IPS DF 6.9 (cell line): ENCODE measurements around the gene C16orf74.

Source experiments
- DNase-seq: peaks from one replicate; pipeline ENCODE4 v3.0.0-alpha.2; 2013; ENCODE audit warnings: low read depth, low spot score
- H3K27ac ChIP-seq: one replicate; pipeline ENCODE4 v1.5.1; 2013; ENCODE audit warnings: low read length, control low read depth
- H3K27me3 ChIP-seq: 2 replicates; pipeline ENCODE4 v1.6.1; 2013; ENCODE audit warnings: mild to moderate bottlenecking, low read length; ENCODE audit not compliant: control insufficient read depth, insufficient read depth
- H3K36me3 ChIP-seq: 2 replicates; pipeline ENCODE4 v1.6.1; 2013; ENCODE audit warnings: low read length; ENCODE audit not compliant: control insufficient read depth, insufficient read depth
- H3K4me1 ChIP-seq: 2 replicates; pipeline ENCODE4 v1.6.1; 2013; ENCODE audit warnings: low read length; ENCODE audit not compliant: control insufficient read depth, insufficient read depth
- H3K4me3 ChIP-seq: 2 replicates; pipeline ENCODE4 v1.5.1; 2013; ENCODE audit warnings: mild to moderate bottlenecking, low read length
- H3K9me3 ChIP-seq: 2 replicates; pipeline ENCODE4 v1.6.1; 2013; ENCODE audit warnings: low read length, inconsistent platforms; ENCODE audit not compliant: control insufficient read depth, insufficient read depth
- WGBS: extraction: QIAGEN DNeasy Blood & Tissue Kit; methylation state at CpG from one replicate; pipeline ENCODE4 v1.1.7; 2013; ENCODE audit warnings: mixed read lengths, missing lambda C conversion rate; ENCODE audit not compliant: insufficient read length, insufficient coverage; 5-methylcytosine and 5-hydroxymethylcytosine counted together

C16orf74 gene

GRCh38 chr16:85731179-85731578, 19.7 kb downstream of the C16orf74 start:
- DNase-seq: no peak
- no peak overlapping the region for H3K27ac ChIP-seq
- no CpG with 5 or more reads among the region's 5 CpGs for WGBS
- H3K4me3 ChIP-seq: no peak overlapping the region
- peaks cover 6% of the 10 kb centered on the region for H3K4me1 ChIP-seq
- H3K9me3 ChIP-seq: no peaks in the 10 kb centered on the region
- H3K36me3 ChIP-seq: no peaks in the 10 kb centered on the region
- no peaks in the 10 kb centered on the region for H3K27me3 ChIP-seq

- Histone ChIP-seq H3K4me3 (no peak overlapping the region), H3K36me3 (no peaks in the 10 kb centered on the region; the same call in 1 of the 2 replicates), H3K27ac (no peak overlapping the region), H3K27me3 (no peaks in the 10 kb centered on the region), H3K9me3 (no peaks in the 10 kb centered on the region), H3K4me1 (peaks cover 6% of the 10 kb centered on the region)
- no CpG with 5 or more reads among the region's 5 CpGs for WGBS
- DNase-seq: no peak
Measured at GRCh38 chr16:85730186-85730465, 20.8 kb downstream of the C16orf74 start.

GRCh38 chr16:85729452-85730185, 21.3 kb downstream of the C16orf74 start:
- Histone ChIP-seq H3K36me3 (no peaks in the 10 kb centered on the region; the same call in 1 of the 2 replicates), H3K4me3 (no peak overlapping the region), H3K9me3 (no peaks in the 10 kb centered on the region), H3K27ac (no peak overlapping the region), H3K4me1 (peaks cover 6% of the 10 kb centered on the region), H3K27me3 (no peaks in the 10 kb centered on the region)
- no CpG with 5 or more reads among the region's 16 CpGs for WGBS
- DNase-seq: no peak

GRCh38 chr16:85728879-85729278, 22.0 kb downstream of the C16orf74 start:
- no peak for DNase-seq
- Histone ChIP-seq H3K27me3 (no peaks in the 10 kb centered on the region), H3K36me3 (no peaks in the 10 kb centered on the region; the same call in 1 of the 2 replicates), H3K27ac (no peak overlapping the region), H3K9me3 (no peaks in the 10 kb centered on the region), H3K4me1 (peaks cover 2% of the 10 kb centered on the region; the same call in 1 of the 2 replicates), H3K4me3 (no peak overlapping the region)
- WGBS: no CpG with 5 or more reads among the region's 7 CpGs

GRCh38 chr16:85724936-85725335, 26.0 kb downstream of the C16orf74 start:
- no peak for DNase-seq
- peaks cover 2% of the 10 kb centered on the region; the same call in 1 of the 2 replicates for H3K4me1 ChIP-seq
- H3K27ac ChIP-seq: no peak overlapping the region
- no peaks in the 10 kb centered on the region for H3K27me3 ChIP-seq
- no peak overlapping the region for H3K4me3 ChIP-seq
- H3K36me3 ChIP-seq: no peaks in the 10 kb centered on the region; the same call in 1 of the 2 replicates
- no peaks in the 10 kb centered on the region for H3K9me3 ChIP-seq
- no CpG with 5 or more reads among the region's 12 CpGs for WGBS

- H3K36me3 ChIP-seq: no peaks in the 10 kb centered on the region; the same call in 1 of the 2 replicates
- H3K9me3 ChIP-seq: no peaks in the 10 kb centered on the region
- H3K4me3 ChIP-seq: no peak overlapping the region
- no CpG with 5 or more reads among the region's 20 CpGs for WGBS
- peaks cover 2% of the 10 kb centered on the region; the same call in 1 of the 2 replicates for H3K4me1 ChIP-seq
- H3K27ac ChIP-seq: no peak overlapping the region
- no peak for DNase-seq
- H3K27me3 ChIP-seq: no peaks in the 10 kb centered on the region
Measured at GRCh38 chr16:85724126-85724879, 26.6 kb downstream of the C16orf74 start.

- no peaks in the 10 kb centered on the region; the same call in 1 of the 2 replicates for H3K36me3 ChIP-seq
- no peaks in the 10 kb centered on the region for H3K9me3 ChIP-seq
- no peaks in the 10 kb centered on the region for H3K27me3 ChIP-seq
- DNase-seq: no peak
- no peaks in the 10 kb centered on the region for H3K4me1 ChIP-seq
- WGBS: no CpG with 5 or more reads among the region's 20 CpGs
- H3K4me3 ChIP-seq: no peak overlapping the region
- H3K27ac ChIP-seq: no peak overlapping the region
Measured at GRCh38 chr16:85722128-85722893, 28.6 kb downstream of the C16orf74 start.

- DNase-seq: no peak
- H3K27me3 ChIP-seq: 0 out of 2 replicates have a peak, but pooled peaks cover 2% of the 10 kb centered on the region
- H3K36me3 ChIP-seq: no peaks in the 10 kb centered on the region
- no peaks in the 10 kb centered on the region for H3K4me1 ChIP-seq
- no CpG with 5 or more reads among the region's 4 CpGs for WGBS
- H3K9me3 ChIP-seq: no peaks in the 10 kb centered on the region
- peak overlapping the region; percentile 10; the same call in 1 of the 2 replicates for H3K4me3 ChIP-seq
- no peak overlapping the region for H3K27ac ChIP-seq
Measured at GRCh38 chr16:85720302-85720637, 30.6 kb downstream of the C16orf74 start.

GRCh38 chr16:85719605-85720301, 31.1 kb downstream of the C16orf74 start:
- no CpG with 5 or more reads among the region's 11 CpGs for WGBS
- no peaks in the 10 kb centered on the region for H3K9me3 ChIP-seq
- DNase-seq: no peak
- no peaks in the 10 kb centered on the region for H3K36me3 ChIP-seq
- peak overlapping the region; percentile 10; the same call in 1 of the 2 replicates for H3K4me3 ChIP-seq
- no peak overlapping the region for H3K27ac ChIP-seq
- H3K4me1 ChIP-seq: no peaks in the 10 kb centered on the region
- 0 out of 2 replicates have a peak, but pooled peaks cover 2% of the 10 kb centered on the region for H3K27me3 ChIP-seq

- Histone ChIP-seq H3K4me1 (no peaks in the 10 kb centered on the region), H3K4me3 (no peak overlapping the region), H3K27me3 (0 out of 2 replicates have a peak, but pooled peaks cover 2% of the 10 kb centered on the region), H3K36me3 (no peaks in the 10 kb centered on the region), H3K27ac (no peak overlapping the region), H3K9me3 (no peaks in the 10 kb centered on the region)
- DNase-seq: no peak
- WGBS: no CpG with 5 or more reads among the region's 11 CpGs
Measured at GRCh38 chr16:85718682-85719081, 32.2 kb downstream of the C16orf74 start.
